Heart right ventricle (tissue), 16 donors: ENCODE data around the gene ZNF595. TPM values are rescaled to one million over a fixed set of nuclear protein-coding genes. Genes with fewer than 3 reads are reported as not detected.

Experiments
- ATAC-seq, 8 donors: fragments of 200-7000 bp; cut with Tn5 transposase; one replicate each; pipeline ENCODE4 v1.9.1; 2020; ENCODE audit warnings: mild to moderate bottlenecking in 8 of 8, moderate library complexity in 8 of 8, moderate number of reproducible peaks in 1 of 8
- DNase-seq, 2 donors: peaks; one replicate each; pipeline ENCODE4 v3.0.0-alpha.2; 2020
- H3K27ac ChIP-seq, 10 donors: fragments of 200-600 bp; sonication (generic) in 2 of 10; one replicate each; pipeline versions ENCODE4 v1.5.0 to v1.8.0; 2020 to 2022; ENCODE audit warnings: mild to moderate bottlenecking in 3 of 10
- H3K27me3 ChIP-seq, 7 donors: fragments of 200-600 bp; one replicate each; pipeline ENCODE4 v1.8.0; 2021 to 2022; ENCODE audit warnings: mild to moderate bottlenecking in 2 of 7
- H3K36me3 ChIP-seq, 9 donors: fragments of 200-600 bp; sonication (generic) in 1 of 9; one replicate each; pipeline versions ENCODE4 v1.5.0 to v1.8.0; 2020 to 2022; ENCODE audit warnings: mild to moderate bottlenecking in 2 of 9
- H3K4me1 ChIP-seq, 9 donors: fragments of 200-600 bp; sonication (generic) in 1 of 9; one replicate each; pipeline versions ENCODE4 v1.5.0 to v1.8.0; 2020 to 2022; ENCODE audit warnings: mild to moderate bottlenecking in 4 of 9
- H3K4me3 ChIP-seq, 10 donors: fragments of 200-600 bp; sonication (generic) in 2 of 10; one replicate each; pipeline versions ENCODE4 v1.5.0 to v1.8.0; 2020 to 2022; ENCODE audit warnings: mild to moderate bottlenecking in 7 of 10, moderate library complexity in 2 of 10
- H3K9me3 ChIP-seq, 11 donors: fragments of 200-600 bp in 10 of 11; sonication (generic) in 2 of 11; one replicate each; pipeline versions ENCODE4 v1.5.0 to v1.8.0; 2013 to 2022; ENCODE audit warnings: mild to moderate bottlenecking in 2 of 11, control low read depth in 1 of 11, moderate library complexity in 1 of 11
- CTCF ChIP-seq, 9 donors: fragments of 200-600 bp; sonication (generic) in 2 of 9; IDR thresholded peaks; one replicate each; pipeline versions ENCODE4 v1.5.0 to v1.8.0; 2021 to 2022; ENCODE audit warnings: antibody characterized with exemption in 9 of 9, mild to moderate bottlenecking in 5 of 9, moderate library complexity in 1 of 9
- WGBS, 2 donors: extraction: QIAGEN DNeasy Blood & Tissue Kit; methylation state at CpG; one replicate each; pipeline ENCODE4 v1.1.7; 2013; ENCODE audit warnings: inconsistent platforms in 1 of 2; 5-methylcytosine and 5-hydroxymethylcytosine counted together
- intact Hi-C, 10 donors: fragments of 100-400 bp; cut with DNase I; formaldehyde crosslinking; loops; one replicate each; pipeline versions ENCODE4 v1.11.1 to v1.14.2; 2022
- polyA plus RNA-seq, 2 donors: library from polyadenylated mRNA; stranded (reverse); fragments of 200-250 nt; gene quantifications; one replicate each; pipeline ENCODE4 v1.2.3, GENCODE V29; 2013
- total RNA-seq, 10 donors: library from RNA; stranded (reverse); fragmentation: NEBNext Ultra II Directional in 3 of 10; extraction: Animal tissue kit (Norgen Biotek cat#: 25700) in 3 of 10; gene quantifications; one replicate each; pipeline versions ENCODE4 v1.2.1 to v1.2.4, GENCODE V29; 2021 to 2023
- donor health status: Arrhythmogenic right ventricular cardiomyopathy.
- donor health status: ischemic (EF 13 %, LVEDD 7.1; RV severe dilation, severe dysfunction).
- donor health status: healthy with polysubstance abuse.
- donor health status: DM: no; HTN: yes; CAD: no.
- donor health status: DM: no; HTN: no; CAD: no.
- donor health status: ischemic (EF 25% LVEDD 6.9; RV normal size, moderate dysfunction).
- donor health status: ischemic (EF 25% LVEDD 5.7; RV mildly dilated, moderate dysfunction).
- donor health status: healthy.
- donor health status: DM: yes; HTN: yes; CAD: no.
- donor health status: Ischemic cardiomyopathy.
- donor health status: ischemic (EF 35%, LVEDD 5.7; RV mildly dilated, moderate dysfunction).
- donor health status: nonischemic (EF 11% LVEDD 7.7; RV severe dilation, severe dysfunction).
- donor health status: DM: yes; HTN: yes; CAD: no.
- donor health status: PGD.
- donor health status: ischemic (EF 29% LVEDD 5.4; RV normal size, mild dysfunction).
- donor health status: nonischemic (EF 23%, LVEDD 6.1; RV moderate dilation, normal function).

Gene ZNF595
- total and polyA plus RNA-seq, 12 donors: 2.3 to 20.7 (median 7.7) TPM

GRCh38 chr4:99863-100262, 46.7 kb downstream of the ZNF595 start:
- no peak overlapping the region for H3K27ac ChIP-seq
- H3K4me1 ChIP-seq: no peaks in the 10 kb centered on the region
- H3K27me3 ChIP-seq: no peaks in the 10 kb centered on the region
- no peak for ATAC-seq
- H3K9me3 ChIP-seq: peaks cover 0 to 99% (median 69%) of the 10 kb centered on the region in 11 donors
- intact Hi-C loops: no loop called here
- H3K4me3 ChIP-seq: no peak overlapping the region
- no peak for TF ChIP-seq CTCF (IDR thresholded peaks at IDR 0.05)
- 87 to 90% methylated on average over 5 of the region's 5 CpGs for WGBS, 2 donors
- peaks cover 0 to 19% (median 0%) of the 10 kb centered on the region in 9 donors for H3K36me3 ChIP-seq
- DNase-seq: no peak

GRCh38 chr4:107083-107443, 53.9 kb downstream of the ZNF595 start:
- WGBS, 2 donors: 11 to 13% methylated on average over 33 of the region's 33 CpGs
- Histone ChIP-seq H3K27ac (no peak overlapping the region), H3K4me3 (peak overlapping the region in 9 of 10 donors; percentile 22 to 53 (median 40)), H3K36me3 (no peaks in the 10 kb centered on the region), H3K4me1 (peaks cover 0 to 13% (median 0%) of the 10 kb centered on the region in 9 donors), H3K27me3 (peaks cover 10 to 61% (median 48%) of the 10 kb centered on the region in 7 donors), H3K9me3 (peaks cover 0 to 63% (median 4%) of the 10 kb centered on the region in 11 donors)
- no peak for TF ChIP-seq CTCF (IDR thresholded peaks at IDR 0.05)
- no peak for ATAC-seq
- no peak for DNase-seq
- intact Hi-C loops: no loop called here

- WGBS, 2 donors: 6% methylated on average over 72 to 91 of the region's 91 CpGs
- ATAC-seq (peak in 2 of 8 donors; percentile 22 to 30), DNase-seq (no peak)
- Histone ChIP-seq H3K27me3 (peaks cover 10 to 61% (median 48%) of the 10 kb centered on the region in 7 donors), H3K9me3 (peaks cover 0 to 63% (median 0%) of the 10 kb centered on the region in 11 donors), H3K4me3 (peak overlapping the region in 9 of 10 donors; percentile 22 to 53 (median 40)), H3K36me3 (no peaks in the 10 kb centered on the region), H3K27ac (no peak overlapping the region), H3K4me1 (peaks cover 0 to 13% (median 0%) of the 10 kb centered on the region in 9 donors)
- no peak for TF ChIP-seq CTCF (IDR thresholded peaks at IDR 0.05)
- intact Hi-C loops: no loop called here
Observed at GRCh38 chr4:107444-108429, 54.6 kb downstream of the ZNF595 start.

GRCh38 chr4:112771-113170, 59.6 kb downstream of the ZNF595 start:
- DNase-seq: no peak
- 65 to 72% methylated on average over 1 of the region's 1 CpG for WGBS, 2 donors
- Histone ChIP-seq H3K4me1 (peaks cover 0 to 5% (median 0%) of the 10 kb centered on the region in 9 donors), H3K27me3 (peaks cover under 1 to 43% (median 32%) of the 10 kb centered on the region in 7 donors), H3K27ac (no peak overlapping the region), H3K36me3 (no peaks in the 10 kb centered on the region), H3K4me3 (no peak overlapping the region), H3K9me3 (peaks cover 0 to 44% (median 0%) of the 10 kb centered on the region in 11 donors)
- no peak for TF ChIP-seq CTCF (IDR thresholded peaks at IDR 0.05)
- no peak for ATAC-seq
- intact Hi-C loops: no loop called here
